Activated T-cell treated with anti-CD3 and anti-CD28 coated beads, Interleukin-2, amount 50 U/mL, for 1 hour (primary cell): Measurements from ENCODE around the gene HELZ.

Source experiments
- DNase-seq: peaks from one replicate; pipeline ENCODE4 v3.0.0-alpha.2; 2020

Gene HELZ

GRCh38 chr17:67067571-67068482, 177.2 kb downstream of the HELZ start:
- DNase-seq, result no peak

DNA sequence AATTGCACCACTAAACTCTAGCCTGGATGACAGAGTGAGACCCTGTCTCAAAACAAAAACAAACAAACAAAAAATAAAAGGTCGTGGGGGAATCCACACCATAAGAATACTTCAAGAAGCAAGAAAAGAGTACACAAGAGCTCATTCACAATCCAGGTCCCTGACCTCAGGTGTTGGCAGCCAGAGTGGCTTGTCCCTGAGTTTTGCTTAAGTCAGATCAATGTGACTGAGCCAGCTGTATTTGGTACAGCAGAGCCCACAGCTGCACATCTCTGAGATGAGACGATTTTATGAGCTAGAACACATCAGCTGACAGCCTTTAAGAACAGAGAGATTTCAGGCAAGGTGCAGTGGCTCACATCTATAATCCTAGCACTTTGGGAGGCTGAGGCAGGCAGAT, 178.3 kb downstream of the HELZ start:
- no peak for DNase-seq

GRCh38 chr17:67063141-67063540, 181.9 kb downstream of the HELZ start:
- no peak for DNase-seq

- no peak for DNase-seq
These were observed 185.6 kb downstream of the HELZ start for GRCh38 chr17:67059372-67059771.

DNA sequence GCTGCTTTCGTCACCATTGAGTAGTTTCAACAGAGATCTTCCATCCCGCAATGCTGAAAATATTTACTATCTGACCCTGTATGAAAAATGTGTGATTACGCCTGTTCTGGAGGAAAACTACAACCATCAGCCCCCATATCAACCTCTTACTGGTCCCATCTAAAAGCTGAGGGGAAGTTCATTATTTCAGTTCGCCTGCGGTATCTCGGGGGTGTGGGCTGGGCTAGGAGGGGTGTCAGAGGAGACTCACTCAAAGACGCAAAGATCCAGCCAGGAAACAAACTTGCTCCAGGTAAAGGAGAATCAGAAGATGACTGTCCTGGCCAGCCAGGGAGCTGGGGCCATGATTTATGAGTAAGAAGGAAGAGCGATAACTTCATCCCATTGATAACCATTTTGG, 187.0 kb downstream of the HELZ start:
- no peak for DNase-seq

GRCh38 chr17:67056746-67057490, 188.1 kb downstream of the HELZ start:
- no peak for DNase-seq

GRCh38 chr17:67055811-67056745, 188.9 kb downstream of the HELZ start:
- no peak for DNase-seq

DNA sequence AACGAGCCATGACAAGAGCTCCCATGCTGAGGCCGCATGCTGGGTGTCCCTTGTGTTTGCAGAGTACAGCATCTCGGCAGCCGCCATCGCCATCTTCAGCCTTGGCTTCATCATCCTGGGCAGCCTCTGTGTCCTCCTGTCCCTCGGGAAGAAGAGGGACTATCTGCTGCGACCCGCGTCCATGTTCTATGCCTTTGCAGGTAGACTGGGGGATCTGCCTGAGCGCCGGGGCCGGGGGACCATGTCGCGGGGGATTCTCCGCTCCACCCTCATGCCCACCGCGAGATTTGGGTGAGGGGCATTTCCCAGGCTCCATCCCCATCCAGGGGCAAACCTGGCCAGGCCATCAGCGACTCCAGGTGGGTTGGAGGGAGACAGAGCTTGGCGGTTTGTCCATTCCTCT, 190.0 kb downstream of the HELZ start:
- DNase-seq, result no peak

- DNase-seq, result no peak
These were observed 190.4 kb downstream of the HELZ start for GRCh38 chr17:67054608-67055007.

- DNase-seq, result no peak
These were observed 190.9 kb downstream of the HELZ start for GRCh38 chr17:67054011-67054591.

GRCh38 chr17:67053438-67054000, 191.5 kb downstream of the HELZ start:
- no peak for DNase-seq

GRCh38 chr17:67052720-67053437, 192.1 kb downstream of the HELZ start:
- DNase-seq, result no peak

- DNase-seq, result no peak
These were observed 193.2 kb downstream of the HELZ start for GRCh38 chr17:67051837-67052236.

GRCh38 chr17:67051155-67051538, 193.8 kb downstream of the HELZ start:
- no peak for DNase-seq

GRCh38 chr17:67050471-67051154, 194.4 kb downstream of the HELZ start:
- no peak for DNase-seq

DNA sequence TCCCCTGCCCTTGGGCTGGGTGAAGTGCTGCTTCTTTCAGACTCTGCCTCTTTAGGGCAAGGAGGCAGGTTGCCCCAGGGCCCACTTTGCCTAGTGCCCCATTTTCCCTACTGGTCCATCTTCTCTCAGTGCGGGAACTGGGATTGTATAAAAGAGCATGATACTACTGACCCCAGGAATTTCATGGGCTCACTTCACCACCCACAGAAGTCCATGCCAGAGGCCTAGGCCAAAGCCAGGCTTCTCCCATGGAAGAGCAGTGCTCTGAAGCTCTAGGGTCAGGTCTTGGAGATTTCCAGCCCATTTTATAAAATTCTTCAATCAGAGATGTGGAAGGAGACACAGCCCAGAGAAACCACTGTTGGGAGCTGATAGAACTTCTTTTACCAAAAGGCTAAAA, 194.9 kb downstream of the HELZ start:
- no peak for DNase-seq

DNA sequence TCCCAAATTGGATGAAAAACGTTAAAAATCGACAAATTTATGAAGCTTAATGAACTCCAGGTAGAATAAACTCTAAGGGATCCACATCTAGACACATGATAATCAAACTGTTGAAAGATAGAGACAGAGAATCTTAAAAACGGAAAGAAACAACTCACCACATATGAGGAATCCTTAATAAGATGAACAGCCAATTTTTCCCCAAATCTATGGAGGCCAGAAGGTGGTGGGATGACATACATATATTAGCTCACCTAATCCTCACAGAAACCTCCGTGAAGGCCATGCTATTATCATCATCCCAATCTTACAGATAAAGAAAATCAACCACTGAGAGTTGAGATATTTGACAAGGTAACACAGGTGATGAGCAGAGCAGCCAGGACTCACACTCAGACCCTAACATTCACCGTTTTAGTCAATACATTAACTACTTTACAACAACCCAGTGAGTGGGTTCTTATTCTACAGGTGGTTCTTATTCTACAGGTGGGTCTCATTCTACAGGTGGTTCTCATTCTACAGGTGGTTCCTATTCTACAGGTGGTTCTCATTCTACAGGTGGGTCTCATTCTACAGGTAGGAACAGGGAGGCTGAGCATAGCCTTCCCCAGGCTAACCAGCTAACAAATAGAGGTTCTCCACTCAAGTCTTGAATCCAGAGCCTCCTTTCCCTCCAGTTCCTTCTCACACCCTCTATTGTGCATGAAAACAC, 195.8 kb downstream of the HELZ start:
- no peak for DNase-seq

DNA sequence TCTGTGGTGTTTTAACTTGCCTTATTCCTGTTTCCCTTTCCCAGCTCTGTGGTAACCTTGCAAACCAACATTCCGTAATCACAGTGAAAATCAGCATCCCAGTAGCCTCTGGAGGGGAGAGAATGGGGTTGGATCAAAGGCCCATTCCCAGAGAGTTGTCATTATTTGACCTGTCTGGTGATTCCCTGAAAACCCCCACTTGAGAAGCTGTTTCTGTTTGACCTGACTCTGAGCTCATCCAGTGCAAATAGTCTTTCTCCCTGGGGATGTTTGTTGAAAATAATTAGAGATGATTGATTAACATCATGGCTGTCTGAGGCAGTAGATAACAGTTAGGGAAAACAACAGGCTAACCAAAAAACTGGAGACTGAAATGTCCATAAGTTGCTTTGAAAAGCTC, 197.6 kb downstream of the HELZ start:
- no peak for DNase-seq

DNA sequence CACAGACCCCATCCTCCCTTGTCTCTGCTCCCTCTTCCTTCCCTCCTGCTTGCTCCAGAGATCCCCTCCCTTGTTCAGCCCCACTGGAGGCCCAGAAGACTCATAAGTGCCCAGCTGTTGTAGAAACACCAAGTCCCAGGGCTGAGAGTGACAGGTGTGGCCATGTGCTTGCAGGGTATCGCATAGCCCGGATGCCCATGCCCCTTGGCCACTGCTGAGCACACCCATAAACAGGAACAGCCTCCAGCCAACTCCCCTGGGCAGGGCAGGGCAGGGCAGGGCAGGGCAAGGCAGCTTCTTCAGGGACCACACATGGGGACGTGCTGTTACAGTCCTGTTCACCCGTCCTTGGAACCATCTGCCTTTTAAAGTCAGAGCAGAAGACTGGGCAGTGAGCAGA, 198.6 kb downstream of the HELZ start:
- DNase-seq, result no peak

GRCh38 chr17:67044940-67045339, 200.1 kb downstream of the HELZ start:
- DNase-seq, result no peak
